GM23248 (cell line): ENCODE measurements around the gene PKLR.

Experiments
- EZH2 ChIP-seq: fragments of 200-600 bp; sonication (generic); IDR thresholded peaks from 2 replicates; pipeline ENCODE4 v1.6.1; 2018; ENCODE audit warnings: antibody characterized with exemption, mild to moderate bottlenecking; ENCODE audit not compliant: insufficient read depth, poor library complexity, severe bottlenecking
- EZH2phosphoT487 ChIP-seq: fragments of 200-600 bp; sonication (generic); IDR thresholded peaks from 2 replicates; pipeline ENCODE4 v1.6.1; 2018; ENCODE audit warnings: antibody characterized with exemption, moderate library complexity, mild to moderate bottlenecking, low read depth; ENCODE audit not compliant: insufficient read depth

- TF ChIP-seq EZH2 (no peak), EZH2phosphoT487 (no peak)
Observed at GRCh38 chr1:155320252-155320651, 19.0 kb upstream of the PKLR start.
